ENCODE measurements around the gene OLFM3.

OLFM3 gene

DNA sequence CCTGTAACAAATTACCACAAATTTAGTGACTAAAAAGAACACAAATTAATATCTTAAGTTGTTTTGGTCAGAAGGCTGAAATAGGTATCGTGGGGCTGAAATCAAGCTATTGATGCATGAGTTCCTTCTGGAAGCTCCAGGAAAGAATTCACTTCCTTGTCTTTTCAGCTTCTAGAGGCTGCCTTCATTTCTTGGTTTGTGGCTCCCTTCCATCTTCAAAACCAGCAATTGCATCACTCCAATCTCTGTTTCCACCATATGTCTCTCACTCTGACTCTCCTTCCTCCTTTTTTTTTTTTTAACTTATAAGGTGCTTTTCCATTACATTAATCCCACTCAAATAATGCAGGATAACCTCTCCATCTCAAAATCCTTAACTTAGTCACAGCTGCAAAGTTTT, 78.4 kb downstream of the OLFM3 start:
- no peak for DNase-seq
- no peaks in the 10 kb centered on the region for H3K9me3 ChIP-seq (ENCODE audit: control insufficient read depth, low read length)

DNA sequence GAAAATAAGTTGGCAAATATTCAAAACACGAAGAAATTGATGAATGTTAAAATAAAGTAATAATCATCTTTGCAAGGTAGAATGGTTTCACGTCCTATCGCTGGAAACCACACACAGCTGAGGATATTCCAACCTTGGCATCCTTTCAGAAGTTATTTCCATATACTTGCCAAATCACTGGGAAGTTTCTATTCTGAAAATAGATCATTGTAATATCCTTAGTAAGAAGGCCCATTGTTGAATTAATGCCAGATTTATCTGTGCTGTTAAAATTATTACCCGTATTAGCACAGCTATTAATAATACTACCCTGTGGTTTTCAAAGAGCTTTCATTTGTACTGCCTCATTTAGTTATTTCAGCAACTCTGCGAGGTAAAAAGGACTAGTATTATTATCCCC, 81.1 kb downstream of the OLFM3 start:
- Histone ChIP-seq H3K36me3 (ENCODE audit: control insufficient read depth, insufficient read depth, low read length) (no peaks in the 10 kb centered on the region), H3K4me3 (ENCODE audit: insufficient read depth, low read depth, low read length, poor library complexity, severe bottlenecking) (no peak overlapping the region), H3K27me3 (replicated peaks; ENCODE audit: control insufficient read depth, insufficient read depth, low read length, poor library complexity, severe bottlenecking) (no peaks in the 10 kb centered on the region), H3K9me3 (ENCODE audit: control insufficient read depth, low read length) (no peaks in the 10 kb centered on the region), H3K4me1 (ENCODE audit: control insufficient read depth, insufficient read depth, low read length, poor library complexity, severe bottlenecking) (no peaks in the 10 kb centered on the region), H3K27ac (ENCODE audit: insufficient read depth, low read length, poor library complexity, severe bottlenecking) (no peak overlapping the region)
- no peak for DNase-seq

More for the DNA sequence above, 78.4 kb downstream of the OLFM3 start:
- no peaks in the 10 kb centered on the region for H3K27me3 ChIP-seq (replicated peaks; ENCODE audit: control insufficient read depth, insufficient read depth, low read length, poor library complexity, severe bottlenecking)
- H3K27ac ChIP-seq (ENCODE audit: insufficient read depth, low read length, poor library complexity, severe bottlenecking) = no peak overlapping the region
- no peaks in the 10 kb centered on the region for H3K36me3 ChIP-seq (ENCODE audit: control insufficient read depth, insufficient read depth, low read length)
- no peak overlapping the region for H3K4me3 ChIP-seq (ENCODE audit: insufficient read depth, low read depth, low read length, poor library complexity, severe bottlenecking)
- no peaks in the 10 kb centered on the region for H3K4me1 ChIP-seq (ENCODE audit: control insufficient read depth, insufficient read depth, low read length, poor library complexity, severe bottlenecking)

DNA sequence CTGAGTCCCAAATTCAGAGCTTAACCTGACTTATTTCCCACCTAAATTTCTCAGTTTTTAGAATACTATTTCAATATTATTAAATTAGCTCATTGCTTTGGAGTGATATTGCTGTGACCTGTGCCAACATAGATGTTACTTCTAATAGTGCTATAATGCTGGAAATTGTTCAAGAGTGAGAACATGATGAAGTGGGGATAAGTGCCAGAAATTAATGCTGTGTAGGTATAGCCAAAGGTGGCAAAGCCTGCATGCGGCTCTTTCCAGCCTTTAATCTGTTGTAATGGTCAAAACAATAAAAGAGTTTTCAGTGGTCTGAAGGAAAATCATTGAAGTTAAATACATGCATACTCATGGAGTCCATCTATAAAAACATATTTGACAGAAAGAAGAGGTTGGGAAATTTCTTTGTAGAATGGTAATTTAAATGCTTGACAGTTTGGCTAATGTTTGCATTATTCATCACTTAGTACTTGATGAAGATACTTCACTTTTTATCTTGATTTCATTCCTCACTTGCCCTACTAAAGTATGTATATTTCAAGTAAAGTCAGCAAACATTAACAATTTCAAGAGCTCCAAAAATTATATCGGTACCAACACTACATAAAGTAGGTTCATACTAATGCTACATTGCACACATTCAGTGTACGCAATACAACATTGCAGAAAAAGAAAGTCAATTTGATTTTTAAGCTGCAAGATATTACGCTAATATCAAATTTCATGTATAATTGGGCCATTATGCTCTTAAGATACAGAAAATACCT, 82.1 kb downstream of the OLFM3 start:
- Histone ChIP-seq H3K4me1 (ENCODE audit: control insufficient read depth, insufficient read depth, low read length, poor library complexity, severe bottlenecking) (no peaks in the 10 kb centered on the region), H3K27me3 (replicated peaks; ENCODE audit: control insufficient read depth, insufficient read depth, low read length, poor library complexity, severe bottlenecking) (no peaks in the 10 kb centered on the region), H3K27ac (ENCODE audit: insufficient read depth, low read length, poor library complexity, severe bottlenecking) (no peak overlapping the region), H3K36me3 (ENCODE audit: control insufficient read depth, insufficient read depth, low read length) (no peaks in the 10 kb centered on the region), H3K4me3 (ENCODE audit: insufficient read depth, low read depth, low read length, poor library complexity, severe bottlenecking) (no peak overlapping the region), H3K9me3 (ENCODE audit: control insufficient read depth, low read length) (no peaks in the 10 kb centered on the region)
- no peak for DNase-seq

DNA sequence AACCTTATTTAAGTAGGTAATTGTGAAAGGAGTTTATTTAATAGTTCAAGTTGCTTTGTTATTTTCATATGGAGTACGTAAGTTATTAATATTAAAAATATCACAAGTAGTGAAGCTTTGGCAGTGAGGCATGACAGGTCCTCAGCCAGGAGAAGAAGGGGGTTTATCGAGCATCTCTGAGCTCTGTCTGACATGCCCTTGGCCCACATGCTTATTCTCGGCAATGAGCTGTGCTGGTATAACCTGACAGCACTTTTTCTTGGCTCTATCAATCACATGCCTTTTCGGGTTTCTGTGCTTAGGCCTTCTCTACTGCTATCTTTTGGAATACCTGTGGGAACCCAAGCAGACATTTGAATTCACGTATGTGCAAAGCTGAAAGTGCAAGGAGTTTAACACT, 84.8 kb downstream of the OLFM3 start:
- H3K4me3 ChIP-seq (ENCODE audit: insufficient read depth, low read depth, low read length, poor library complexity, severe bottlenecking) = no peak overlapping the region

DNA sequence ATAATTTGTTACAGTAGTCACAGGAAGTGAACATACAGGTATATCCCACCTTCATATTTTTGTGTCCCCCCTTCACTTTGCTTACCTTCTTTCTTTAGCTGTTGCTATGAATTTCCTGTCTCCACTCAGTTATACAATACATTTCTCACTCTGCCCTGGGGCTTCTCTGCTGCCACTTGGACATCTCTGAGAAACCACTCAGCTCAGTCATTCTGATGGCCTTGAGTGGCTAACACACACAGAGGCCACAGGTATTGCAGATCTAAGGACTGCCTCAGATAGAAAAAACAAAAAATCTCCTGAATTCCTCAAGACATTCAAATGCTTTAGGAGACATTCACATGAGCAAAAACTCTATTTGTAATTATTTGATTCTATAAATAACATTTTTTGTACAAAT, 87.7 kb downstream of the OLFM3 start:
- H3K27me3 ChIP-seq (replicated peaks; ENCODE audit: control insufficient read depth, insufficient read depth, low read length, poor library complexity, severe bottlenecking) = no peaks in the 10 kb centered on the region
- peak in 1 of 3 donors; percentile 0 for DNase-seq

More for the DNA sequence above, 84.8 kb downstream of the OLFM3 start:
- no peaks in the 10 kb centered on the region for H3K9me3 ChIP-seq (ENCODE audit: control insufficient read depth, low read length)
- no peak for DNase-seq
- H3K4me1 ChIP-seq (ENCODE audit: control insufficient read depth, insufficient read depth, low read length, poor library complexity, severe bottlenecking) = no peaks in the 10 kb centered on the region
- no peaks in the 10 kb centered on the region for H3K27me3 ChIP-seq (replicated peaks; ENCODE audit: control insufficient read depth, insufficient read depth, low read length, poor library complexity, severe bottlenecking)
- H3K27ac ChIP-seq (ENCODE audit: insufficient read depth, low read length, poor library complexity, severe bottlenecking) = no peak overlapping the region
- H3K36me3 ChIP-seq (ENCODE audit: control insufficient read depth, insufficient read depth, low read length) = no peaks in the 10 kb centered on the region

DNA sequence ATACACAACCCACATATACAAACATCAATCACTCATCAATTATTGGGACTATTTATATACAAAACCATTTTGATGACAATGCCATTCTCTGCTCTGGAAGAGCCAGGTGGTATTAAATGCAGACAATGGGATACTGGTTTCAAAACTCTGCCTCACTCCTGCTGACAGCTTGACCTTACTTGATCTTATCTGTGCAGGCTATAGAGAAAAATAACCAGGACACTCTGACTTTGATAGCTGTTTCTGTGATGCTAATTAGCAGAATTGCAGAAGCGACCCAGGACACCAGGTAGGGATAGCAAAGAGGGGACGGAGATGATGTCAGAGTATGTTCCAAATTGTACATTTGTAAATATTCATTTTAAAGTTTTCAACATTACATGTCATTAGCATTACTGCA, 89.5 kb downstream of the OLFM3 start:
- no peaks in the 10 kb centered on the region for H3K4me1 ChIP-seq (ENCODE audit: control insufficient read depth, insufficient read depth, low read length, poor library complexity, severe bottlenecking)
- no peak overlapping the region for H3K4me3 ChIP-seq (ENCODE audit: insufficient read depth, low read depth, low read length, poor library complexity, severe bottlenecking)
- no peaks in the 10 kb centered on the region for H3K9me3 ChIP-seq (ENCODE audit: control insufficient read depth, low read length)
- DNase-seq = no peak
- H3K27me3 ChIP-seq (replicated peaks; ENCODE audit: control insufficient read depth, insufficient read depth, low read length, poor library complexity, severe bottlenecking) = no peaks in the 10 kb centered on the region
- no peak overlapping the region for H3K27ac ChIP-seq (ENCODE audit: insufficient read depth, low read length, poor library complexity, severe bottlenecking)
- H3K36me3 ChIP-seq (ENCODE audit: control insufficient read depth, insufficient read depth, low read length) = no peaks in the 10 kb centered on the region

More for the DNA sequence above, 87.7 kb downstream of the OLFM3 start:
- Histone ChIP-seq H3K27ac (ENCODE audit: insufficient read depth, low read length, poor library complexity, severe bottlenecking) (no peak overlapping the region), H3K9me3 (ENCODE audit: control insufficient read depth, low read length) (no peaks in the 10 kb centered on the region), H3K36me3 (ENCODE audit: control insufficient read depth, insufficient read depth, low read length) (no peaks in the 10 kb centered on the region), H3K4me3 (ENCODE audit: insufficient read depth, low read depth, low read length, poor library complexity, severe bottlenecking) (no peak overlapping the region), H3K4me1 (ENCODE audit: control insufficient read depth, insufficient read depth, low read length, poor library complexity, severe bottlenecking) (no peaks in the 10 kb centered on the region)

DNA sequence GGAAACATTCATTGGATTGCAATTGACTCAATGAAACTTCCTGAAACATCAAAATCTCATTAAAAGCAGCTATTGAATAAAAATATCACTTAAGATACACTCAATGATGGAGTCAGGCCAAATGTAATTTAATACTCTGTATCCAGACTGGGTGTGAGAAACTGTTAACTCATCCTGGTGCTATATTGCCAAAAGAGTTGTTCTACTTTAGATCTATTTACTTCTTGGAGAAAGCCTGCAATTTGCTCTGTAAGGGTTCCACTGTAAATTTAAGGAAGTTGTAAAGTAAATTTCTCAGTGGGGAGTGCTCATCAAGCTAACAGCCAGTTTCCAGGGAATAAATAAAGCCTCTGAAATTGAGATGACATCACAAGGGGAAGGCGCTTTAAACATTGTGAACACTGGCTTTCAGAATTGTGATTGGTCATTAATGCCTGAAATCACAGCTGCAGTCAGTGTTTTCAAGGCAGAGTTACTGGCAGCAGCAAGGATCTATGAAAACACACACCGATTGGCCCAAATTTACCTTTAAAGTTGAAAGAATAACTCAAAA, 91.4 kb downstream of the OLFM3 start:
- DNase-seq = no peak
- Histone ChIP-seq H3K9me3 (ENCODE audit: control insufficient read depth, low read length) (no peaks in the 10 kb centered on the region), H3K27ac (ENCODE audit: insufficient read depth, low read length, poor library complexity, severe bottlenecking) (no peak overlapping the region), H3K27me3 (replicated peaks; ENCODE audit: control insufficient read depth, insufficient read depth, low read length, poor library complexity, severe bottlenecking) (no peaks in the 10 kb centered on the region), H3K4me3 (ENCODE audit: insufficient read depth, low read depth, low read length, poor library complexity, severe bottlenecking) (no peak overlapping the region), H3K36me3 (ENCODE audit: control insufficient read depth, insufficient read depth, low read length) (no peaks in the 10 kb centered on the region), H3K4me1 (ENCODE audit: control insufficient read depth, insufficient read depth, low read length, poor library complexity, severe bottlenecking) (no peaks in the 10 kb centered on the region)

DNA sequence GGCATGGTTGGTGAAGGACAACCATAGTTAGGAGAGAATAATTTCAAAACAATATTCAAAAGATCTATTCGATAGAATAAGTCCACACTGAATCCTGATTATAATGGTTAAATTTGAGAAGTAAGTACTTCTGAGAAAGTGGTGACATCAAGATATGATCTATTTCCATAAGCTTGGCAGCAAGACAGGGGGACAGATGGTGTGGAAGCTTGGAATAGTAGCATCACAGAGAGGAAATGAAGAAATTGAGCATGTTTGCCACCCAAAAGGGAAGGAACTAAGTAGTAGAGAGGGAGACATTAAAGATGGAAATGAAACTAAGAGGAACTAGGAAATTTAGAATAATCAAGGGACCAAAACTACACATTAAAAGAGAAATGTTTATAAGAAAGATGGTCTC, 94.5 kb downstream of the OLFM3 start:
- no peak overlapping the region for H3K4me3 ChIP-seq (ENCODE audit: insufficient read depth, low read depth, low read length, poor library complexity, severe bottlenecking)
- no peaks in the 10 kb centered on the region for H3K9me3 ChIP-seq (ENCODE audit: control insufficient read depth, low read length)
- no peak overlapping the region for H3K27ac ChIP-seq (ENCODE audit: insufficient read depth, low read length, poor library complexity, severe bottlenecking)
- H3K36me3 ChIP-seq (ENCODE audit: control insufficient read depth, insufficient read depth, low read length) = no peaks in the 10 kb centered on the region
- H3K4me1 ChIP-seq (ENCODE audit: control insufficient read depth, insufficient read depth, low read length, poor library complexity, severe bottlenecking) = no peaks in the 10 kb centered on the region
- H3K27me3 ChIP-seq (replicated peaks; ENCODE audit: control insufficient read depth, insufficient read depth, low read length, poor library complexity, severe bottlenecking) = no peaks in the 10 kb centered on the region
- no peak for DNase-seq

DNA sequence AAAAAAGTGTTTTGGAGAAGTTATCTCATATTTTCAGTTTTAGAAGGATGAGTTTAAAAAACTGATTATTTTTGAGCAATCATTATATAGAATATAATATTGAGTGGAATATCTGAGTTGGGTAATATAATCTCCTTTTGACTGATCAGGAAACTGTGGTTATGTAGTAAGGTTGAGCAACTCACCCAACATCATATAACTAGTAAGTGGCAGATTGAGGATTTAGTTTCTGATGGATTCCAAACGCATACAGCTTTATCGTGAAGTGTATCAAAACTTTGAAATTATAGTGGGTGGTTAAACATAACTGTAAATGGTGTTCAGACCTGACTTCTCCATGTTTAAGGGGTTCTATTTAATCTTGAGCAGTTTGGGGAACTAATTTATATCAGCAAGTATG, 98.6 kb downstream of the OLFM3 start:
- no peaks in the 10 kb centered on the region for H3K9me3 ChIP-seq (ENCODE audit: control insufficient read depth, low read length)
- no peak overlapping the region for H3K27ac ChIP-seq (ENCODE audit: insufficient read depth, low read length, poor library complexity, severe bottlenecking)
- no peaks in the 10 kb centered on the region for H3K4me1 ChIP-seq (ENCODE audit: control insufficient read depth, insufficient read depth, low read length, poor library complexity, severe bottlenecking)
- no peak for DNase-seq
- H3K4me3 ChIP-seq (ENCODE audit: insufficient read depth, low read depth, low read length, poor library complexity, severe bottlenecking) = no peak overlapping the region
- no peaks in the 10 kb centered on the region for H3K27me3 ChIP-seq (replicated peaks; ENCODE audit: control insufficient read depth, insufficient read depth, low read length, poor library complexity, severe bottlenecking)
- H3K36me3 ChIP-seq (ENCODE audit: control insufficient read depth, insufficient read depth, low read length) = no peaks in the 10 kb centered on the region

DNA sequence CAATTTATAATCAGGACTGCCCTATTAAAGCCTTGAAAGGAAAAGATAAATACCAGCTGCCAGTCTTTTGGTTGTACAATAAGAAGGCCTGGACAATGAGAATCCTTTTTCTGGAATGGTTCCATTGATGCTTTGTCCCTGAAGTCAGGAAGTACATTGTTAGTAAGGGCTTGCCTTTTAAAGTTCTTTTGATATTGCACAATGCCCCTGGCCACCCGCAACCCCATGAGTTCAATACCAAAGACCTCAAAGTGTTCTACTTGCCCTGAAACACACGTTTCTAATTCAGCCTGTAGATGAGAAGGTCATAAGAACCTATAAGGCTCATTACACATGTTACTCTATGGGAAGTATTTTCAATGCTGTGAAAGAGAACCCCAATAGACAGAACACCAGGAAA, 112.1 kb downstream of the OLFM3 start:
- Histone ChIP-seq H3K36me3 (ENCODE audit: control insufficient read depth, insufficient read depth, low read length) (no peaks in the 10 kb centered on the region), H3K9me3 (ENCODE audit: control insufficient read depth, low read length) (no peaks in the 10 kb centered on the region), H3K27me3 (replicated peaks; ENCODE audit: control insufficient read depth, insufficient read depth, low read length, poor library complexity, severe bottlenecking) (no peaks in the 10 kb centered on the region), H3K4me3 (ENCODE audit: insufficient read depth, low read depth, low read length, poor library complexity, severe bottlenecking) (no peak overlapping the region), H3K4me1 (ENCODE audit: control insufficient read depth, insufficient read depth, low read length, poor library complexity, severe bottlenecking) (no peaks in the 10 kb centered on the region), H3K27ac (ENCODE audit: insufficient read depth, low read length, poor library complexity, severe bottlenecking) (no peak overlapping the region)
- DNase-seq = no peak
